ENCODE results near the gene SYT10.
A peak's percentile ranks its signal among the peaks of the same experiment; 100 is the strongest.
"Not testable (repeated sequence)": the region's sequence is repeated elsewhere in the genome, so short reads cannot be mapped to it uniquely, and the experiment has no call there.

Gene SYT10

DNA sequence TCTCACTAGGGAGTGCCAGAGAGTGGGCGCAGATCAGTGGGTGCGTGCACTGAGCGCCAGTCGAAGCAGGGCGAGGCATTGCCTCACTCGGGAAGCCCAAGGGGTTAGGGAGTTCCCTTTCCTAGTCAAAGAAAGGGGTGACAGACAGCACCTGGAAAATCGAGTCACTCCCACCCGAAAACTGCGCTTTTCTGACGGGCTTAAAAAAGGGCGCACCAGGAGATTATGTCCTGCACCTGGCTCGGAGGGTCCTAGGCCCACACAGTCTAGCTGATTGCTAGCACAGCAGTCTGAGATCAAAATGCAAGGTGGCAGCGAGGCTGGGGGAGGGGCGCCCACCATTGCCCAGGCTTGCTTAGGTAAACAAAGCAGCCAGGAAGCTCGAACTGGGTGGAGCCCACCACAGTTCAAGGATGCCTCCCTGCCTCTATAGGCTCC, 107.6 kb downstream of the SYT10 start:
- DNase-seq = not testable (repeated sequence)

DNA sequence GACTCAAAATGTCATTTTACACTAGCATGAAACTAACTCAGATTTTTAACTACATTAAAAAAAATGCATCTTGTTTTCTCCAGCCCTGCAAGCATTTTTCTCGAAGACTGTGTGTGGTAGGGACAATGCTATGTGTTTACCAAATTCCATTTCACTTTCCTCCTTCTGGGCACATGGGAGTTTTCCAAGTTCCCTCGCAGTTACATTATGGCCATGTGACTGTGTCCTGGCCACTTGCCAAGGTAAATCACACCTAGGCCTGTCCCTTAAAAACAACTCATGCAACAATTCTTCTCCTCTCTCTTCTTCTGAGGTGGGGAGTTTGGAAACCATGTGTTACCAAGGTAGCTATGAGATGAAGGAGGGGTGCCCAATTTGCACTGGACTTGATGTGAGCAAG, 108.7 kb downstream of the SYT10 start:
- DNase-seq = peak; percentile 17

All from NCI-H1105 (cell line).